Colon (tissue), 2 donors: ENCODE data around the gene RSPO4.
"Not testable (repeated sequence)": the region's sequence is repeated elsewhere in the genome, so short reads cannot be mapped to it uniquely, and the experiment has no call there.

ENCODE experiments used
- FAIRE-seq: peaks from 2 replicates; lab custom pipeline; 2012; peaks lifted over from hg19 to GRCh38; lab: Jason Lieb, UNC
- donor health status: control.
- donor health status: control.

The RSPO4 gene

DNA sequence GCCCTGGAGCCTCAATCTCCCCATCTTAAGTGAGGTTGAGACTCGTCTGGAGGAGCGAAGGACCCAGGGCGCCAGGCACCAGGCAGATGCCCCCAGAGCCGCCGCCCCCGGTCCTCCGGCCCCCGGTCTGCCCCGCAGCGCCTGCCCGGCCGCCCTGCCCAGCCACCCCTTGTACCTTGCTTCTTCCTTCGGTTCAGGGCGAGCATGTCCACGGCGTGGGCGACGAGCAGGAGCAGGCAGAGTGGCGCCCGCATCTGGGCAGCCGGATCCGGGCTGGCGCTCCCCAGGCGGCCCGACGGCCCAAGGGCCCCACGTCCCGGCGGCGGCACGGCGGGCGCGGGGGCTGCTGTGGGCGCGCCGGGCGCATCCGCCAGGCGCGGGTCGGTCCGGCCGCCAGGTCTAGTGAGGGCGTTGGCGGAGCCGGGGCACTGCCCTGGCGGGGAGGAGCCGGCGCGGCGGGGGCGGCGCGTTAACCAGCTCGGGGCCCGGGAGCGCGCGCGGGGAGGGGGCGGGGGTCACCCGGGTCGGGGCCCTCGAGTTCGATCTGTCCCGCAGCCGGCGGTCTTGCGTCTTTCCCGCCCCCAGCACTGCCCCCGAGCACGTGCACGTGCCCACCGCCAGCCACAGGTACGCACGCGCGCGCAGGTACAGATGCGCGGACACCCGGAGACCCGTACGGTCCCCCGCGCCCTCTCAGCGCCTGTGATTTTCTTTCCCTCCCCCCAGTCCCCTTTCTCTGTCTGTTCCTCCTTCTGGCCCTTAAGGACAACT is at the start of gene RSPO4:
RSPO4 (minus strand) TSS at position 401 of the 771 bp plus-strand sequence; CDS start at position 254, 147 bp downstream.
- FAIRE-seq: no peak

DNA sequence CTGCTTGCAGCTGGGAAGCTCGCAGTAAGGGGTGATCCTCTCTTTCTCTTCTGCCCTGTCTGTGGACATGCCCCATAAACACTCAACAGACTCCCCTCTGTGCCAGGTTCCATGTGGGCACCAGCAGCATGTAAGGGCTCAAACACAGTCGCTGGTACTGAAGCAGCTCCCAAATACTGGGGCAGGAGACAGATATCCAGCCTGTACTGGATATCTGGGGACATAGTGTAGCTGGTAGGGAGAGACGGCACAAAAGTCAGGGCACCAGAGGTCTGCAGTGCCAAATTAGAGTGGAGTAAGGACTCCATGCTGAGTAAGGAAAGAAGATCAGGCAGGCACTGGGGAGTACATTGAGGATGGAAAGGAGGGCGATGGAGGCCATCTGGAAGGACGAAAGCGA is 48.3 kb upstream of the RSPO4 start:
- FAIRE-seq: no peak

DNA sequence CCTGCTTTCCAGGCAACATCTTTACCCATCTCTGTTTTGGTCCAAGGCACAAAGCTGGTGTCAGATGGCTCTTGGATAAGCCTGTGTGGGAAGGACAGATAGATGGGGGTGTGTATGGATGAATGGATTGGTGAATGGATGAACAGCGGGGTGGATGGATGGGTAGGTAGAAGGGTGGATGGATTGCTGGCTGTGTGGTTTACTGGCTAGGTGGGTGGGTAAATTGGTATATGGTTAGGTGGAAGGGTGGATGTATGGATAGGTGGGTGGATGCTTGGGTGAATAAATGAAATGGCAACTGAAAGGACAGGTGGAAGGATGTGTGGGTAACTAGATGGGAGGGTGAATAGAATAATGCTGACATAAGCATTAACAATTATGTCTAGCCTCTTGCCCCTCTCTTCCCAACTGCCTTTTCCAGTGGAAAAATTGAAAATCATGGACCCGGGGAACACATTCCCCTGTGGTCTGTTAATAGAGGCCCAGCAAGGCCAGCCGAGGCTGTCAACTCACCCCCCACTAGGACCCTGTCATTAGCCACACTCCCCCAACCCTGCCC is 43.8 kb upstream of the RSPO4 start:
- FAIRE-seq: no peak

DNA sequence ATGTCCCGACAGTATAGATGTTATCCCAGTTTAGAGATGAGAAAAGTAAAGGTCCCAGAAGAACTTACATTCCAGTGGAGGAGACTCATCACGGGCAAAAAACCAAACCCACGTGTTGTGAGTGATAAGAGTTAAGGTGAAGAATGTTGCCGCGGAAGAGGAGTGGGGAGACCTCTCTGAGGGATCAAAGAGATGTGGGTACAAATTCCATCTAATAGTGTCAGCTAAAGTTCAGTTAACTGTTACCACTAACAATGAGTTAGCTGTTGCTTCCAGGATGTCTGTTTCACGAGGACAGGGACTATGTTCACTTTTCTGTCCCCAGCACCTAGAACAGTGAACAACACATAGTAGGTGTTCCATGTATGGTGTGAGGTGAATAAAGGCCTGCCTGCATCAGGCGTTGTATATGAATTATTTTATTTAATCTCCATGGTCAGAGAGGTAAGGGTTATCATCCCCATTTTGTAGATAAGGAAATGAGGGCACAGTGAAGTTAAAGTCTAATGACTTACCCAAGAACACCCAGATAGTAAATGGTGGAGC is 39.8 kb upstream of the RSPO4 start:
- no peak for FAIRE-seq

DNA sequence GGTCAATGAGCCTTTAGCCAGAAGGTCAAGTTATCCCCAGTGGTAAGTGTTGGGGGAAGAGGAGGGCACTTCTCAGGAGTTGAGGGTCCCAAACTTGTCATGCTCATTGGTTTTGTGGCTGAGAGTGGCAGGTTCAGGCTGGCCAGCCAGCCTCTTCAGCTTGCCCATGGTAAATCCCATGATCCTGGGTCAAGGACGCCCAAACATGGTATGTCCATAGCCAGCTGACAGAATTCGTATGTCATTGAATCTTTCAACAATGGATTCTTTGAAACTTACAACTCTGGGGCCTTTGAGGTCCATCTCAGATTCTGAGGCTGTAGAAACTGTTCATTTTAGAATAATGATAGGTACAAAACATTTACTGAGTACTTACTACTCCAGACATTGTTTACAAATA is 36.1 kb upstream of the RSPO4 start:
- FAIRE-seq: no peak

DNA sequence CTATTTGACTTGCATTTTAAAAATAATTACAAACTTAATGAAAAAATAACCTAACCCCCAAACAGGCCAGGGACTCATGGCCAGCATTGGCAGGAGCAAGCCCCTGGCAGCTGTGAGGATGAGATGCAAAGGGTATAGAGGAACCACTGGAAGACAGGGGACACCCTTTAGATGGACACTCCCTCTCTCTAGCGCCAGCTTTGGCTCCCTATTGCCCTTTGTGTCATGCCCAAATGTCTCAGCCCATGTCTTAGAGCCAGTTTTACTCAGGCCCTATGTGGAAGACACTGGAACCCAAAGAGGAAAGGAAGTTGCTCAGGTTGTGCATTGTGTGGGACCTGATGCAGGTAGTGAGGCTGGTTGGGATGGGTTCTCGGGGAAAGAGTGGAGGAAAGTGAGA is 34.9 kb upstream of the RSPO4 start:
- no peak for FAIRE-seq

DNA sequence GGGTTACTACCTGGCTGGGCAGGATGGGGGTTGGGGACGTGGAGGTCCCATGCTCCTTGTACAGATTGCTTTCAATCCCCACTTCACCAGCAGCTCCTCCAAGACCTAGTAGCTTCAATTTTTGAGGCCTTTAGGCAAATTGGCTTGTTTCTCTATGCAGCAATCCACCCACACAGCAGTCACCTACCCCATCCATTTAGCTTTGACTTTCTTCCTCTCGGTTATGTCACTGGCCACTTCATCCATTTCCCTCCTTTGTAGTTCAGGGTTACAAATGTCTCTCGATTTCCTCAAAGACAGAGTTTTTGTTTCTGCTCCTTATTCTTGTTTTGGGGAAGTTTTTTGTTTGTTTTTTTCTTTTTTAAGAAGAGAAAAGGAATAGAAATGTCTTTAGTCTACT is 33.4 kb upstream of the RSPO4 start:
- no peak for FAIRE-seq

DNA sequence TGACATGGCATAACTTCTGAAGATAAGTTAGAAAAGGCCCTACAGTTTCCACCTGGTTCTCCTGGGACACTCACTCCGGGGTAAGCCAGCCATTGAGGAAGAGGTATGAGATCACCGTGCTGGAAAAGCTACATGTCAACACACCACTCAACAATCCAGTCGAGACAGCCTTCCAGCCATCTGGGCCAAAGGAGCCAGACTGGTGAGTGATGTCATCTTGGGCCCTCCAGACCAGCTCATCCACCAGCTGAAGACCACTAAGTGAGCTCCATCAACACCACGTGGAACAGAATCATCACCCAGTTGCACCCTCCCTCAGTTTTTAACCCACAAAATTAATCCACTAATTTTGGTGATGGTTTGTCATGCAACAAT is 32.3 kb upstream of the RSPO4 start:
- FAIRE-seq: no peak

DNA sequence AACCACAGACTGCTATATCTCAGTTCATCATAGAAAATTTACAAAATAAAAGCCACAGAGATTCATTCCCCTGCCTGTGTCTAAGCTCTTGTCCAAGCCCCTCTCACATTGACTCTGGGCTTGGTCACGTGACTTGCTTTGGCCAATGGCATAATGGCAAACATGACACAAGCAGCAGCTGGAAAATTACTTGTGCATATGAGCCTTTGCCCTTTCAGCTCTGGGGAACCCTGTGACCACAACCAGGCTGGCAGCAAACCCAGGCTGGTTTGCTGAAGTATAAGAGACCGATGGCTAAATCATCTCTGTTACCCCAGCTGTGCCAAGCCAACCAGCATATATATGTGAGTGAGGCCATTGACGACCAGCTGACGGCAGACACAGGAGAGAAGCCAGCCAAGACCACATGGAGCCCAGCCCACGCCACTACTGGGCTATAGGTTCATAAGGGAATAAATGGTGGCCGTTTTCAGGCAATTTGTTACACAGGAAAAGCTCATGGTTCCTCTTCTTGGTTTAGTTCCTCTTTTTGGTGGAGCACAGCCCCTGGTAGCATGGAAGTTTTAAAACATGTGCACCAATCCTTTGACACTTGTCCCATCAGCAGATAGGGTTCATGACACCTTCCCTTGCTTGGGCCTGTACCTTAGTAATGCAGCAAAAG is 31.8 kb upstream of the RSPO4 start:
- no peak for FAIRE-seq

DNA sequence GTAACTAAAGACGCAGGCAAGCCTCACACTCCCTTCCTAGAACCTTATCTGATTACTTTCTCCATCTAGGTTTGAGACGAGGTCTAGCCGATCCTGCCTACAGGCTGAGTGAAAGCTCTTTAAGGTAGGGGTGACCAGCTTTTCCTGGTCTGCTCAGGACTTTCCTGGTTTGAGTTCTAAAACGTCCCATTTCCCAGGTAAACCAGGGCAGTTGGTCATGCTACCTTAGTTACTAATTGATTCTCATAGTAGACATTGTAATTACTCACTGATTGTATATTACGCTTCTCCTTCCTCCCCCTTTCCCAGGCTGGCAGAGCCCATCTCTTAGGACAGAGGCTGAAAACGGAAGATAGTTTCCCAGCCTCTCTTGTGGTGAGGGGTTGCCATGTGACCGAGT is 27.9 kb upstream of the RSPO4 start:
- FAIRE-seq: no peak

DNA sequence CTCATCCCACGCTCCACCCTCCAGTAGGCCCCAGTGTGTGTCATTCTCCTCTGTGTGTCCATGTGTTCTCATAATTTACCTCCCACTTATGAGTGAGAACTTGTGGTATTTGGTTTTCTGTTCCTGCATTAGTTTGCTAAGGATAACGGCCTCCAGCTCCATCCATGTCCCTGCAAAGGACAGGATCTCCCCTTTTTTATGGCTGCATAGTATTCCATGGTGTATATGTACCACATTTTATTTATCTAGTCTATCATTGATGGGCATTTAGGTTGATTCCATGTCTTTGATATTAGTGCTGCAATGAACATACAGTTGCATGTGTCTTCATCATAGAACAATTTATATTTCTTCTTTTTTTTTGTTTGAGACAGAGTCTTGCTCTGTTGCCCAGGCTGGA is 24.1 kb upstream of the RSPO4 start:
- FAIRE-seq: not testable (repeated sequence)

DNA sequence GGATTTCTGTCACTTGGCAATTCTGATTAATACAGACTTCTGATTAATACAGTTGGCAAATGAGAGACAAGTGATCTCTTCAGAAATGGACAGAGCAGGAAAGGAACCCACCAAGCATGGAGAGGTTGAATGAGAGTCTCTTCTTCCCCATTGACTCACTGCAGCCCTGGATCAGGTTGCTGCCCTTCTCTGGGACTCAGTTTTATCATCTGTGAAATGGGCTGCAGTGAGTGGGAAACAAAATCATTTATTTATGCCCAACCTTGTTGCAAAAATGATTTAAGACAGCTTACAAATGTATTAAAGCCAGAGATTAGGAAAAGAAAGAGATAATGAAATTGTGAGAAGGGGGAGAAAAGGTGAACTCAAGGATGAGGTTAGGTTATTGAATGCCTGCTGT is 20.8 kb upstream of the RSPO4 start:
- FAIRE-seq: no peak

DNA sequence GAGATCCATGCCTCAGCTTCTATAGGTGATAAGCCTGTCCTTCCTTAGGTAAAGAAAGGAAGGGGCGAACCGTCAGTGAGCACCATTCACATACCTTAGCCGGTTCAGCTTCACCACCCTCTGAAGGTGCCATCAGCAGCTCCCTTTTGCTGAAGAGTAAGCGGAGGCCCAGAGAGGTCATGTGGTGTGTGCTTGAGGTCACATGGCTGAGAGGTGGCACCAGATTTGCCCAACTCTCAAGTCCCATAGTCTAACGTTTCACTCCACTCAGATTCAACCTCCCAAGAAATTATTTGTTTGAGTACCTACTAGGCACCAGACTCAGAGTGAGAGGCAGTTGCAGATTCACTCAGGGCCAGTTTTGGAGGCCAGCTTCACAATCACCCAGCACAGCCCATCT is 18.5 kb upstream of the RSPO4 start:
- FAIRE-seq: no peak

DNA sequence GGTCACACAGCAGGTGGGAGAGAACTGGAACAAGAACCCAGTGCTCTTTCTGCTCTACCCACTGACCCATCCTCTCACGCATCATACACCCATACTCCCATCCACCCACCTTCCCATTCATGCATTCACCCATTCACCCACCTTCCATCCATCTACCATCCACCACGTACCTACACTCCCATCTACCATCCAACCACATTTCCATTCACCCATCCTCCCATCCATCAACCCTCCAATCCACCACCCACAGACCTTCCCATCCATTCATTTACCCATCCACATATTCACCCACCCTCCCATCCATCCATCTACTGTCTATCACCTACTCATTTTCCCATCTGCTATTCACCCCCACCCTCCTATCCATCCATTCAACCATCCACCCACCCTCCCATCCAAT is 17.2 kb upstream of the RSPO4 start:
- FAIRE-seq: no peak

DNA sequence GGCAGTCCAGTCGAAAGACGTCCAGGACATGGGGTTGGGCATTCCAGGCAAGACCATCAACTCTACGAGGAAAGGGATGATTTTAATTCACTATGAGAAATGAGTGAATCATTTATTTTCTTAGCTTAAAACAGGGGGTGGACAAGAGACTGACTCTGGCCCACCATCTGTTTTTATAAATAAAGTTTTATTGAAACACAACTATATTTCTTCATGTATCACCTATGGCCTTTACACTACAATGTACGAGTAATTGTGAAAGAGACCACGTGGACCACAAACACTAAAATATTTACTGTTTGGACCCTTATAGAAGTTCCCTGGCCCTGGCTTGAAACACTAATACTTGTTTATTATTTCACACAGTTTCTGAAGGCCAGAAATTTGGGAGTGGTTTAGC is 15.6 kb upstream of the RSPO4 start:
- no peak for FAIRE-seq

DNA sequence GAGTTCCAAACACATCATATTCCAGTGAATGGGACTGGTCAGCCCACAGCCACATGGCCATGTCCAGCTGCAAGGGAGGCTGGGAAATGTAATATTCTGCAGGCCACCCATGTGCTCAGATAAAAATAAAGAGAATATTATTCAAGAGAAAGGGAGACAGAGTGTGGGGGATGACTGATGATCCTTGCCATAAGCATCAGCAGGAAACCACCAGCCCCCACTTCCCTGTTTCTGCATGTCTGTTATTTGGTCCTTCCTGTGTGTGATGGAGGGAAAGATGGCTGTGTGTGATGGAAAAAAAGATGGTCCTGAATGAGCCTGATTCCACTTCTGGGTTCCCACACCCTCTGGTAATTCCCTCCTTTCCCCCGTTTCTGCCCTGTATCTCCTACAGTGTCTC is 13.1 kb upstream of the RSPO4 start:
- FAIRE-seq: no peak

DNA sequence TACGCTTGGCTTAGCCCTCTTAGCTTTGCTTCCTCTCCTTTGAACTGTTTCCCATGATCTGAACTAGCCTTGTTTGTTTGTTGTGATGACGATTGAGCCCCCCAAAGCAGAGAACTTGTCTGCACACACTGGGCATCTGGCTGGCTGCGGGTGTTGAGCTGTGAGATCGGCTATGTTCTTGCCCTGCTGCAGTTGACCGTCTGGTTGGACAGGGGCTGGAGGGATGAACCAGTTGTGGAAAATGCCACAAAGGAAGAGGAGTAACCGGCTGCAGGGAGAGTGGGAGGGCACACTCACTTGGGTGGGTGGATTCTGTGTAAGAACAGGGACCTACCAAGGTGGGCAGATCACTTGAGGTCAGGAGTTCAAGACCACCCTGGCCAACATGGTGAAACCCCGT is 12.4 kb upstream of the RSPO4 start:
- FAIRE-seq: no peak

DNA sequence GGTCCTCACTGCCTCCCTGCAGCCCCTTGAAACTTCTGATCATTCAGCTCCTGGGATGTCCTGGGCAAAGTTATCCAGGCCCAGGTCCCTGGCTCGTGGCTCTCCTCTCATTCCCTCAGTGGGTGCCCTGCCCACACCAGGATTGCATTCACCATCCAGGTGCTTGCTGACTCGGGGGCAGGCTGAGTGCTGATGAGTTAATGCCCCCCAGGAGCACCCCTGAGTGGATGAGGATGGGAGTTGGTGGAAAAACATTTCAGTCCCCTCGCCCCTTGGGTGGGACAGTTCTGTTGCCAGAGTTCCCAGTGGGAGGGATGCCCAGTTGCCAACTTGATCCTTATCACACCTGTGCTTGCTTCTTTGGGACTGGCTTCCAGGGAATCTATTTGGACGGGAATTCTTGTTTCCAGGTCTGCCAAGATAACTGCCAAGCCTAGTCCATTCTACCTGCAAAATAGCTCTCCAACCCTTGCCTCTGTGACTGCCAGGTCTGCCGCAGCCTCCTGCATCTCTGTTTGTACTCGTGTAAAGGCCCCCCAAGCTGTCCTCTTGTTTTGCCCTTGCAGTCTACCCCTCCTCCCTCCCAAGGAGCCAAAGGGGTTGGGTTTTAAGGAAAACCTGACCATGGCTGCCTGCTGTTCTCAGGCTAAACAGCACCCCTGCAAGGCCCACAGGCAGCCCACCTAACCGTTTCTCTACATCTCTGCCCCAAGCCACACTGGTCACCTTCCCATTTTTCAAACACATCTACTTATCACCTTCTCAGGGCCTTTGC is 11.6 kb upstream of the RSPO4 start:
- no peak for FAIRE-seq

DNA sequence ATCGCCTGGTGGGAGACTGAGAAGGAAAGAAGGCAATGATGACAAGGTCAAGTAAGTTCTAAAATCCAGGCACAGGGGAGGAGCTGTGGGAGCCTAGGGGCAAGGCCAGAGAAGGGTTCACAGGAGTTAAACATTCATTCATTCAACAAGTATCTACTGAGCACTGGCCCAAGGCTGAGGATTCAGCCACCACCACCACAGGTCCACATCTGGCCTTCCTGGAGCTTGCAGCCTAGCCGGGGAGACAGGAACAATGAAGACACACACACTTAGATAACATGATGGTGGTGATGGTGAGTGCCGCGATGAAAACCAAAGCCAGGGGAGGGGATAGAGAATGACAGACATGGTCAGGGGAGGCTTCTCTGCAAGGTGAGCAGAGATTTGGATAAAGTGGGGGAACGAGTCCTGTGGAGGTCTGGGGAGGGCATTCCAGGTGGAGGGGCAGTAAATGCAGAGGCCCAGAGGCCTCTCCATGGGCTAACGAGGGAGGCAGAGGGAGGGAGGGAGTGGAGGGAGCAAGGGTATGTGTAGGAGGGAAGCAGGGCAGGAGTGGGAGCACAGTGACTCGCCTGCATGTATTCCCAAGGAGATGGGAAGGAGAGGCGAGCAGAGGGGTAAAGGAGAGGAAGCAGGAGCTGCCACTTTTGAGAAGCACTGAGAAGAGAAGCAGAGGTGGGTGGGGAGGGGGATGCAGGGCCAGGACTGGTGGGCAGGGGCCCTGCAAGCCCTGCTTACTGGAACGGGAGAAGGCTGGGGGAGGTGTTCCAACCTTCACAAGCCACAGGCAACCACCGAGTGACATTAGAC is 10.5 kb upstream of the RSPO4 start:
- no peak for FAIRE-seq

DNA sequence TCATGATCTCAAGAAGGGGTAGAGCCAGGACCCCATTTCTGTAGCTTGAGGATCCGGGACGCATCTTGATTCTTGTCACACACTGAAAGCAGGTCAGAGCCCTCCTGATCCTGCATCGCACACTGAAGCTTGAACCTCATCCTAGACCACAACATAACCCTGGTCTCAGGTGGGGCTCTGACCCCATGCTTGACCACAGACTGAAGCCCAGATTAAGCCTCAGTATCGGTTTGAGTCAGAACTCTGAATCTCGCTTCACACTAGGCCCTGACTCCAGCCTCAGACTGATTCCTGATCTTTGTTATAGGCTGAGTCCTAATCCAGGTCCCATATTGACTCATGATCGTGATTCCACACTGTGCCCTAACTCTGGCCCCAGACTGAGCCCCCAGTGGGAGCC is 8.5 kb upstream of the RSPO4 start:
- FAIRE-seq: no peak

DNA sequence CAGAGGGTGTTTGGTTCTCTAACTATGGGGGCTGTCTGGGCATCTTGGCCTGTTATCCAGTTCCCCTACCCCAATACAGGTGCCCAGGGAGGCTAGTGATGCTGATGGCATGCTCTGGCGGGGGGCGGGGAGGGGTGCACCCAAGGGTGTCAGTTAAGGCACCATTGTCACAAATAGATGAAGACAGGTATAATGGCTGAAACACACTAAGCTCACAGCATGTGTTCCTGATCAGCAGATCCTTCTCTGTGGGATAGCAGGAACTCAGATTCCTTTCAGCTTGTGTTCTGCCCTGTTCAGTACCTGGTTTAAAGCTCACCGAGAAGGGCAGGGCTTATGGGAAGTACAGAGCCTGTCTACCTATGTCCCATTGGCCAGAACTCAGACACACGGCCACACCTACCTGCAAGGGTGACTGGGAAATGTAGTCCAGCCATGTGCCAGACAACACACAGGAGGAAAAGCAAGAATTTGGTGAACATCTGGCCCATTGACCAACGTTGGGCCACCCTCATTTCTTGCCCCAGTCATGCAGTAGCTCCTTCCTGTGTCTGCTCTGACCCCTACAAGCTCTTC is 3.4 kb upstream of the RSPO4 start:
- no peak for FAIRE-seq
